Superior temporal gyrus (tissue), 1 donor: Measurements from ENCODE around the gene HIGD1A.
A peak's percentile ranks its signal among the peaks of the same experiment; 100 is the strongest.
"Not testable (repeated sequence)": the region's sequence is repeated elsewhere in the genome, so short reads cannot be mapped to it uniquely, and the experiment has no call there.

Experiments
- DNase-seq: peaks from one replicate; pipeline ENCODE4 v3.0.0-alpha.2; 2016; ENCODE audit errors: extremely low spot score

The HIGD1A gene

GRCh38 chr3:42829083-42829627 is 24.9 kb upstream of the HIGD1A start:
- DNase-seq: no peak

DNA sequence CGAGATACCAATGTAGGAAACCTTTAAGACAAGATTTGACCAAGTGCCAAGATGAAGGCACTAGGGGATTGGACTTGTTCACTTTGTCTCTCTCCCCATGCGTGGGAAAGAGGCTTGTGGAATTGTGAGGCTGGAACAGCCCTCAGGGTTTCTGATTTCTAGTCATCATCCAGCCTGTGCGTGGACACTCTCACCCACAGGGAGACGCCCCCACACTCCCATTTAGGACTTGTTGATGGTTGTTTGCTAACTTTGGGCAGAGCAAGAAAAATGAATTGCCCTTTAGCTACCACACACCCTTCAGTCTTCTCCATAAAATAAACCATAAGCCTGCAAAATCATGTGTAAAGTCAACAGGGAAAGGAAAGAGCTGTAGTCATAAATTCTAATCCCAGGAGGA is 23.4 kb upstream of the HIGD1A start:
- no peak for DNase-seq

GRCh38 chr3:42827023-42827422 is 22.7 kb upstream of the HIGD1A start:
- no peak for DNase-seq

GRCh38 chr3:42826141-42826540 is 21.9 kb upstream of the HIGD1A start:
- DNase-seq: no peak

DNA sequence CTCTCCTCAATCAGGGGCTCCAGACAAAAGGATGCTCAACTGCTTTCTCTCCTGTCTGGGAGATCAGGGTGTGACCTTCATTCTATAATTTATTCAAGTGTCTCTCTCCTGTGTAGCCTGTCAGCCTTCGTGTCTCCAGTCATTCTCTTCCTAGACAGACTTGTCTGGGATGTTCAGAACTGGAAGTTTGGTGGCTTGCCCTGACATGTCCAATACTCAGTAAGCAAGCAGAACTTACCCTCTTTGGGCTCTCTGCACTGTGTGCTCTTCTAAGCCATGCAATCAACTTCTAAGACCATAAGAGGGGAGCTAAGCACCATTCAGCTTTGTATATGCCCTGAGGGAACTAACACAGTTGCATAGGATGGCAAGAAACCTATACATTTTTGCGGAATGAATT is 19.1 kb upstream of the HIGD1A start:
- no peak for DNase-seq

DNA sequence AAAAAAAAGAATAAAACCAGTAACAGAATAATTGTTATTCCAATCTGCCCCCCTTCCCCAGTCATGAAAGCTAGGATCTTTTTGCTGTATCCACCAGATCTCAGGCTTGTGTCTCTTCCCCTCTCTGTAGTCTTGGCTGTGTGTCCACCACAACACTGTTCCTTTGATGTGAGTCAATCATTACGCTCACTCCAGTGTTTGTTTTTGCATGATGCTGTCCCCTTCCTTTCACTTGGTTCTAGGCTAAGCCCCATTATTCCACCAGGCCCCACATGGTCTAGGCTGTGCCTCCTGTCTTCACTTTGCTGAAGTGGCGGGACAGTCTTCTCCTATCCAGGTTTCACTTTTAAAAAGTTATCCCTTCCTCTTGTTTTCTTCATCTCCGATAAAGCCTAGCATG is 18.5 kb upstream of the HIGD1A start:
- DNase-seq: no peak

- no peak for DNase-seq
These were observed 16.4 kb upstream of the HIGD1A start for GRCh38 chr3:42820746-42821051.

GRCh38 chr3:42819351-42819965 is 15.2 kb upstream of the HIGD1A start:
- DNase-seq: no peak

DNA sequence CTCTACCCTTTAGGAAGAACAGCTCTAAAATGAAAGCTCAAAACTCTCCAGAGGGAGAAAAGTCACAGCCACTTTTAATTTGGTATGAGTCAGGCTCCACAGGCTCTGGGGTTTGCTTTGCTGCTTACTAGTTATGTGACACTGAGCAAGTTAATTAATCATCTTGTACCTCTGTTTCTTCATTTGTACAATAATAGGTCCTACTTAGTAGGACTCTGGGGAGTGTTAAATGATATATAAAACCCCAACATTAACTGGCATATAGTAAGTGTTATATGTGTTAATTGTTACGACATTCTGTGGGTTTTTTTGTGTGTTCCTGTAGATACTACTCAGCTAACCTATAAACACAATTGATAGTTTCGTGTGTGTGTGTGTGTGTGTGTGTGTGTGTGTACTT is 11.5 kb upstream of the HIGD1A start:
- DNase-seq: no peak

GRCh38 chr3:42814914-42815507 is 10.7 kb upstream of the HIGD1A start:
- no peak for DNase-seq

DNA sequence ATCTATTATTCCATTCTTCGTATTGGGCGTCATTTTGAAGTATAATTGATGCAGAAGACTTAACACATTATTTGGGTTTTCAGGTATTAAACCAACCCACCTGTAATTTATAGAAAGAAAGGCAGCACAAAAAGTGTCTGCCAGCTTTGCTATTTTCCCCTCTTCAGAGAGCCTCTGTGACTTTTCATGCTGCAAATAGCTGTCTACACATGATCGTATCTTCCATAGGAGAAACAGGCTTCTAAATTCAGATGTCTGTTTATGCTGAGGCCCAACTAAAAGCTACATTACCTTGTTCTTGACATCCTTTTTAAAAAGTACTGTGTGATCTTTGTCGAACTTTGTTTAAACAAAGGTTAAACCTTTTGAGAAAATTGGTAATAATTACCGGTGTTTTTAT is 10.0 kb upstream of the HIGD1A start:
- no peak for DNase-seq

GRCh38 chr3:42811118-42811883 is 7.0 kb upstream of the HIGD1A start:
- DNase-seq: not testable (repeated sequence)

DNA sequence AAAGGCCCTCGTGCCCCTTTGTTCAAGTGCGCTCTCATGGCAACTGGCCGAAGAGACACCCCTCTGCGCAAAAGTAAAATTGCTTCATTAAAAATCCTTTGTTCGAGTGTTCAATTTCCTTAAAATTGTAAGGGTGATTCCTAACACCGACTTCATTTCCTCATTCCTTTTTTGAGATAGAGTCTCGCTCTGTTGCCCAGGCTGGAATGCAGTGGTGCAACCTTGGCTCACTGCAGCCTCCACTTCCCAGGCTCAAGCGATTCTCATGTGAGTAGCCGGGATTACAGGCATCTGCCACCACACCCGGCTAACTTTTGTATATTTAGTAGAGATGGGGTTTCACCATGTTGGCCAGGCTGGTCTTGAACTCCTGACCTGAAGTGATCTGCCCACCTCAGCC is 6.4 kb upstream of the HIGD1A start:
- not testable (repeated sequence) for DNase-seq

GRCh38 chr3:42809202-42809601 is 4.9 kb upstream of the HIGD1A start, which contains the start of gene ACKR2:
Gene ACKR2, plus strand, starts transcription at chr3:42809445. Its CDS starts 55,058 bp downstream, at chr3:42864503.
- DNase-seq: no peak

- no peak for DNase-seq
These were observed 3.6 kb upstream of the HIGD1A start for GRCh38 chr3:42807929-42808328.

DNA sequence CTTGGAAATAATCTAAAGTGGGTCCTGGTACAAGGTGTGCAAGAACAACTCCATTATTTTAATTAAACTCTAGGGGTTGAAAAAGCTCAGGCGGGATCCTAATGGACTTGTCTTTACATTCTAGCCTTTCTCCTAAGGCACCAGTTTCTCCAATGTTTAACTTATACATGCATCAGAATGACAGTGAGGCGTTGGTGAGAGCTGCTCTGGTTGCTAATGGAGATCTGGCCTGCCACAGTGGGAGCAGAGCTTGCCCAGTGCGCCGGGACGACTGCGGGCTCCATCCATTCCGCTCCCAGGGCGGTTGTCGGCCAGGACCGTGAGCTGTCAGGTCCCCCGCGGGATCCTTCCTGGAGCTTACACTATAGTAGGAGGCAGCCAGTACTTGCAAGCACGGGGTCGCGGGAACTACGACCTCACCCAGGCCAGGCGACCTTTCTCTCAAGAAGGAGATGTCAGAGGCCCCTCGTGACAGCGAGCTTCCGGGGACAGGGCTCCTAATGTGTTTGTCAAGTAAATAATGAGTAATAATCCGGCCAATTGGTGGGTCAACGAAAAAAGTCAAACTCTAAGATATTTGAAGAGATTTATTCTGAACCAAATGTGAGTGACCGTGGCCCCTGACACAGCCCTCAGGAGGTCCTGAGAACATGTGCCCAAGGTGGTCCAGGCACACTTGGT is 991 bp upstream of the HIGD1A start:
- DNase-seq: peak; percentile 58

- no peak for DNase-seq
These were observed 492 bp upstream of the HIGD1A start for GRCh38 chr3:42804831-42805132.

DNA sequence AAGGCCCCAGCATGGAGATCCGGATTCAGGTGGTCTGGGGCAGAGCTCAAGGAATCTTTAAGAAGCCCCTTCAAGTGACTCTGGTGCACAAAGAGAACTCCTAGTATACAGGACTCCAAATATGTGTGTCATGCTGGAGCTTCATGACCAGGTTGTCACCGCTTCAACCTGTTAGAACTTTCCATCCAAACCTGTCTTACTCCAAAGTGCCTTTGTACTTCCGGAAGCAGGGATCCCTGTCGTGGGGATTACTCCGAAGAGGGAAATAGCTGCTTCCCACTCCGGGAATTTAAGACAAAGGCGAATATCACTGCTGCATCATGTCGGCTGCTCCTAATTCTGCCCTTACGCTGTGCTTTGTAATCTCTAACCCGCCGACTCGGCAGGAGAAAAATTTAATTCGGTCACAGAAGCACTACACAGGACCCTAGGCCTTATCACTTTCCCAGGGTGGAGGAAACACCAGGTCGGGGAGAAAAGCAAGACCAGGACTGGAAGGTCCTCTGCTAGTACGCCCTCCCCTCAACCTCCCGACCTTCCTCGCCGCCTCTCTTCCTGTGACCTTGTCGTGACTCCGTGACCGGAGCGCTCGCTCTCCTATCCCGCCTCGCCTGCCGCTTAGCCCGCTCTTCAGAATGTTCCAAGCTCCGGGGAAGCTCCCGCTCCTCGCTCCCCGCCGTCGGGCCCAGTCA is 730 bp downstream of the HIGD1A start:
- DNase-seq: peak; percentile 61

GRCh38 chr3:42802876-42803413 is 1.3 kb downstream of the HIGD1A start:
- peak; percentile 43 for DNase-seq

- DNase-seq: no peak
These were observed 2.5 kb downstream of the HIGD1A start for GRCh38 chr3:42801784-42802183.

DNA sequence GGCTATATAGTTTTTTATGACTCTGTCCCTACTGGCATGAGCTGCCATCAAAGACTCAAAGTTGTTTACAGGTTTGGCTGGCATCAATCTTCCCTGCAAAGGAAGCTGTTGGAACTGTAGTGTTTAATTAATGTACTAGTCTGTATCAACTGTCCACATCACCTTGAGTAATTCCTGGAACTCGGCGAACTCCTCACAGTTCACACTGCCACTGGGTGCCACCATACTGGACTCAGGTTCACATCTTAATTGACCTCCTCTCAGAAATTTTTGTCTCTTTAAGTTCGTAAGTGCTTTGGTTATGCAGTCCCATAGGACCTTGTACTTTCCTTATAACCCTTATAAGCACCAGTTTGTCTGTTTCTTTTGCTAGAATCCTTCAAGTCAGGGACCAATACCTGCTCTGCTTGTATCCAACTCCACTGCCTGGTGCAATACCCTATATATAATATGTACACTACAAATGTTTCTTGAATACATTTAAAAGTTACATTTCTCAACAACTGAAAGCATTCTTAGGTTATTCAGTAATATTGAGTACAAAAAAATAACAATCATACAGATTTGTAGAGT is 3.2 kb downstream of the HIGD1A start:
- no peak for DNase-seq
